WI38 (cell line): ENCODE data around the gene FOXL1.

ENCODE experiments used
- H3K4me3 ChIP-seq: 2 replicates; pipeline ENCODE4 v1.5.1; 2011; ENCODE audit warnings: low read depth, mild to moderate bottlenecking, control low read depth, low read length
- CTCF ChIP-seq: IDR thresholded peaks from 2 replicates; pipeline ENCODE4 v1.5.1; 2012; ENCODE audit warnings: low read depth, mild to moderate bottlenecking, control low read depth, low read length

Gene FOXL1

GRCh38 chr16:86611525-86611855, 33.1 kb downstream of the FOXL1 start:
- H3K4me3 ChIP-seq, result no peak overlapping the region
- TF ChIP-seq CTCF, result no peak

GRCh38 chr16:86611941-86612340, 33.6 kb downstream of the FOXL1 start:
- no peak for TF ChIP-seq CTCF
- H3K4me3 ChIP-seq, result no peak overlapping the region

GRCh38 chr16:86614699-86615098, 36.4 kb downstream of the FOXL1 start:
- no peak for TF ChIP-seq CTCF
- no peak overlapping the region for H3K4me3 ChIP-seq

- TF ChIP-seq CTCF, result no peak
- H3K4me3 ChIP-seq, result no peak overlapping the region
Measured at GRCh38 chr16:86616906-86617305, 38.6 kb downstream of the FOXL1 start.

GRCh38 chr16:86618431-86619238, 40.3 kb downstream of the FOXL1 start:
- no peak for TF ChIP-seq CTCF
- H3K4me3 ChIP-seq, result peak overlapping the region; percentile 47

GRCh38 chr16:86619239-86619794, 41.0 kb downstream of the FOXL1 start:
- TF ChIP-seq CTCF, result no peak
- H3K4me3 ChIP-seq, result peak overlapping the region; percentile 47

- no peak overlapping the region for H3K4me3 ChIP-seq
- no peak for TF ChIP-seq CTCF
Measured at GRCh38 chr16:86620184-86620583, 41.8 kb downstream of the FOXL1 start.
